HPDE6-E6E7 (cell line): ENCODE measurements around the gene TUBA8.
"Not testable (repeated sequence)": the region's sequence is repeated elsewhere in the genome, so short reads cannot be mapped to it uniquely, and the experiment has no call there.

Source experiments
- DNase-seq: peaks from one replicate; pipeline ENCODE4 v3.0.0; 2011; ENCODE audit warnings: missing footprints; ENCODE audit errors: extremely low spot score

The TUBA8 gene

DNA sequence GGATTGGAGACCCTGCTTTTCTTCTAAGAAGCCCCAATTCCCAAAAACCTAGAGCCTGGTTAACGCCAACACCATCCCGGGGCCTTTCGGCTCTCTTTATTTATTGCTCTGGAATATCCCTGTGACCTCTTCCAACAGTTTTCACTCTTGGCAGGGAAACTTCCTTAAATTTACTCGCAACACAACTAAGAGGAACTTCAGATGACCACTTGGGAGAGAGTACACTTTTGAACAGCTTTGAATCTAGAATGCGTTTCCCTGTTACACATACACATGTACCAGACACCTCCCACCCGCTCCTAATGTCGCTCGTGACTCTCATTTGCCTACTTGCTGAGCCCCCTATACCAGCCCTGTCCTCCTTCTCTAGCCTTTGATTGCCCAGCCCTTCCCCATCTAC, 19.4 kb downstream of the TUBA8 start:
- no peak for DNase-seq

DNA sequence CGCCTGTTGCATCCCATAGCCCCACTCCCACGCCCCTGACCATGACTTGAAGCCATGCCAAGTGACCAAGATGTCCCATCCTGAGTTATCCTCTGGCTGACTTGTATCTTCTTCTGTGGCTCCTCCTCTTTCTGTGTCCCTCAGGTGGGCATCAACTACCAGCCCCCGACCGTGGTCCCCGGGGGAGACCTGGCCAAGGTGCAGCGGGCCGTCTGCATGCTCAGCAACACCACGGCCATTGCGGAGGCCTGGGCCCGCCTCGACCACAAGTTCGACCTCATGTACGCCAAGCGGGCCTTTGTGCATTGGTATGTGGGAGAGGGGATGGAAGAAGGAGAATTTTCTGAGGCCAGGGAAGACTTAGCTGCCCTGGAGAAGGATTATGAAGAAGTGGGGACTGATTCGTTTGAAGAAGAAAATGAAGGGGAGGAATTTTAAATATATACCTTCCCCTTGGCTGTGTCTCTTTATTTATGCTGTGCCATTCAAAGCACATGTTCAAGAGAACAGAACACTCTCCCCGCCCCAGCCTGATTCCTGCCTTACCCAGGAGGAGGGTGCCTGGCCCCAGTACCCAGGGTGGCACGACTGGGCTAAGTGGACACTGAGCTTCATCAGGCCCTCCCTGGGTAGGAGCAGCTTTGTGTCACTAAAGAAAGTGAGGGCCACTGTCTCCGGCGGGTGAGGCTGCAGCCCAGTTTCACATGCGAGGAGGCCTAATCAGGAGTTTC, 20.3 kb downstream of the TUBA8 start:
- DNase-seq, result no peak

DNA sequence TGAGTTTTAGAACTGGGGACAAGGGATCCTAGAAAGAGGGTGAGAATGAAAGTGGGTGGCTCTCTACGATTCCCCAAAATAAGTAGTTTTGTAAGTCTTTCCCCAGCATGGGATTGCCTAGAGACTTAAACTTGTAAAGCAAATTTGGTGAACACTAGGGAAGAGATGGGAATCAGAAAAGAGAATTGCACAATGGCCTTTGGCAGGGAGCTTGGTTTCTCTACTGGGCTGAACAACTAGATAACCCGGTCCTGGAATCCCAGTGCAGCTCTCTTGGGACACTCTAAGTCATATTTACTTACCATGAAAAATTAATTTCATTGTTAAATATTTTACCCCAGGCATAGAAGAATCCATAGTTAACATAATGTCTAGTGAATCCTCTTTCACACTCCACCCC, 22.8 kb downstream of the TUBA8 start:
- DNase-seq, result no peak

DNA sequence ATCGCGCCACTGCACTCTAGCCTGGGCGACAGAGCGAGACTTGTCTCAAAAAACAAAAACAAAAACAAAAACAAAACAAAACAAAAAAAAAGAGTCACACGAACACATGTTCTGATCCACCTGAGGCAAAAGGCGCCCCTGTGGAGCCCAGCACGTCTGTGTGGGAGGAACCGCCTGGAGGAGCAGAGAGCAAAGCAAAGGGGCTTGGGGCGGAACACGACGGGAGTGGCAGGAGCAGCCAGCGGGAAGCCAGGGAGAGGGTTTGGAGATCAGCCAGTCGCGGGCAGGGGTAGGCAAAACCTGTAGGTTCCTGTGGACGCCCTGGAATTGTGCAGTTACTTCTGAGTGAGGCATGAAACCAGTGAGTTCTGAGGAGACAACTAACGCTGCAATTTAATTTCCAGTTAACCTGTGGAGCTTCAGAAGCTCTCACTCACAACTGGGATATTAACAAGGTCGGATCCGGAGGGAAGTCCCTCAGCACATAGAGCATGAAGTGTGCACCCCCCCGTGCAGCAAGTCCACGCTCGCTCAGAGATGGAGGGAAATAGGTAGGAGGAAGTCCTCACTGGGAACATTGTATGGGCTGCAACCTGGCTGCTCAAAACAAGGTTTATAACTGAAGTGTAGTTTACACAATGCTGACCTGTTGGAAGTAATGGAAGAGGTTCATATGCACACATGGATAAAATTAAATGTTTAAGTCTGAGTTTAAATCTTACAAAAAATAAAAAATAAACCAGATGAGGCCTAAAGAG, 26.1 kb downstream of the TUBA8 start:
- DNase-seq, result no peak

DNA sequence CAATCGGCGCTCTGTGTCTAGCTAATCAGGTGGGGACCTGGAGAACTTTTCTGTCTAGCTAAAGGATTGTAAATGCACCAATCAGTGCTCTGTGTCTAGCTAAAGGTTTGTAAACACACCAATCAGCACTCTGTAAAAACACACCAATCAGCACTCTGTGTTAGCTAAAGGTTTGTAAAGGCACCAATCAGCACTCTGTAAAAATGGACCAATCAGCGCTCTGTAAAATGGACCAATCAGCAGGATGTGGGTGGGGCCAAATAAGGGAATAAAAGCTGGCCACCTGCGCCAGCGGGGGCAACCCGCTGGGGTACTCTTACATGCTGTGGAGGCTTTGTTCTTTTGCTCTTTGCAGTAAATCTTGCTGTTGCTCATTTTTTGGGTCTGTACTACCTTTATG, 30.4 kb downstream of the TUBA8 start:
- not testable (repeated sequence) for DNase-seq

DNA sequence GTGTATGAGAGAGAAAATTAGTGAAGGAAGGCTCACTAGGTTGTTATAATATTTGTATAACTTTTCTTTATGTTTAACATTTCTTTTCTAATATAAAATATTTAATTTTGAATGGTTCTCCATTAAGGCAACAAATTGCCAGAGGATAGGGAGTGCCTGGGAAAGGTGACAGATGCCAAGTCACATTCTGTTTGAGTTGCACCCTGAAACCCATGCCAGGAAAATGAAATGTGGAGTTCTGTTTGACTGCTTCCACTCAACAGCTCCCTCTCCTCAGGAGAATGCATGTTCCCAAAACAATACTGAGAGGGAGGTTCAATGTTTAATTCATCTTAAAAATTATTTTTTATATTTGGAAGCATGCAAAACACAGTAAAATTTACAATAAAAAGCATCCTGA, 33.5 kb downstream of the TUBA8 start:
- no peak for DNase-seq

DNA sequence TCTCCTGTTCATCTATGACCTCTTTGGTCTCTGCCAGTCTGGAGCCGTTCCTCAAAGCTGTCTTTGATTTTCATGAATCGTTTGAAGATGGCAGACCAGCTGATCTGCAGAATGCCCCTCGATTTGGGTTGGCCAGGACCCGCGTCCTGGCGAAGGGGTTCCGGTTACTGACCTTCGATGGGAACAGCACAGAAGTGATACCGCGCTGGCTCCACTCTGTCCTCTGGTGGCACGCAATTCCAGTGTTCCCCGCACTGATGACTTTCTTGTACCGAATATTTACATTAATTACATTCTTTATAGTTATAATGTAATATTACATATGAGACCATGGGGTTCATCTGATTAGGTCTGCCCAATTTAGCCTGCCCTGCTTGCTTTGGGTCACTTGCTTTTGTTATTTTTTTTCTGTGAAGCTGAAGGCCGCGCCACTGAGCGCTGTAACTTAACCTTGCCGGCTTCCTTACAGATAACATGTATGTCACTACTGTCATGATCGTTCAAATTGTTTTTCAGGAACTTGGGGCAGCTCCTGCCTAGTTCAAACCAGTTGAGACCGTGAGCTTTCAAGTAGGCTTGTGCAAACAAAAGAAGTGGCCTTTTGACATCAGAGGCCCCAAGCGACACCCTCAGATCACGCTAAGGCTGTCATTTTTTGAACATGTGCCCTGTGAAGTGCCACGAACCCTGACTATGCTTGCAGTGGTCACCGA, 35.2 kb downstream of the TUBA8 start:
- DNase-seq, result no peak

DNA sequence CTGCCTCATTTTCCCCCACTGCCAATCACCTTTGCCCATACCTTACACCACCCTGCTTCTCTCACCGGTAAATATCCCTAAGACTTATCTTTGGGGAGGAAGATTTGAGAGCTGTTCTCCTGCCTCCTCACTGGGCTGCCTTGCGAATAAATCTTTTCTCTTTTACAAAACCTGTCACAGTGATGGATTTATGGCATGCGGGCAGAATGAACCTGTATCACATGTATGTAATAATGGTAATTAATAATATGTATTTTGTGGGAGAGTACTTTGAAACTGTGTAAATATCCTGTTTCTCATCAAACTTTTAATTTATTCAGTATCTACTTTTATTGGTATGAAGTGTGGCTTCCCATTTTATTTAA, 35.8 kb downstream of the TUBA8 start:
- DNase-seq, result no peak

DNA sequence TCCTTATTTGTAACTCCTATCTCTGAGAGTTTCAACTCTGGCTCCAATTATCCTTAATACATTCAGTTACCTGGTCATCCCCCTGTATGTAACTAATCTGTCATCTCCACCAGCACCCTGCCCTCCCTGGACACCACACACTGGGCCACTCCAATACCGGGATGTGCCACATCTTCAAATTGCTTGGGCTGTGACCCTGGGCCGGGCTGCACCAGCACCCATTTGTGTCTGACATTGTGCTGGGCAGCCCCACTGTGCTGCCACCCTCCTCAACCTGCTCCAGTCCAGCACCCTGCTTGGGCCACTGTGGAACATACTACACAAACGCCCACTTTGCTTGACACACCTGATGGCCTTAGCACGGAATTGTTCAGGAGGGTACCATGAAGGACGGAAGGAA, 37.2 kb downstream of the TUBA8 start:
- no peak for DNase-seq

DNA sequence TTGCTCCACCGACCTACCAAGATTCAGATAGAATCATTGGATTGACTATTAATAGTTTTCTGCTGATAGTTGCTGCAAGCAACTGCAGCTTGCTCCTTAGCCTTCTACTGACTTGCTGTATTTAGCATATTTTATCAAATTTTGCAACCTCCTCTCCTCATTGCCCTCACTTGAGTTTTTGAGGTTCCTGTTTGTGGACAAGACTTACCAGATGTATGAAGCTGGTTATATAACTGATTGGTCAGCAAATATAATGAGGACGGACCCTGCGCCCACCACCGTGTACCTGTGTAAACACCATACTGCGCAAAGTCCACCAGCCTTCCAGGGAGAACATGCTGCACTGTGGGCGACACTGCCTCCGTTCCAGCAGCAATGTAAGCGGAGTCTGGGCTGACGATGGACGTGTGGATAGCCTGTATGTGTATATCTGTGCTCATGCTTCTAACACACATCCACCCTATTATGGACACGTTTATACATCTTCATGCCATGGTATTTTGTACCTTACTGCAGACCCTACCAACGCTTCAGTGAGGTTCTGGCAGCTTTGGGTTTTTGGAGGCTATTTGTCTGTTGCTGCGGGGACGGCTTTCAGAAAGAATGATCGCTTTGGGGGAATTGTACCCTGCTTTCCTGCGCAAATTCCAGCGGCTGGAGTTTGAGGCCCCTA, 37.8 kb downstream of the TUBA8 start:
- no peak for DNase-seq

DNA sequence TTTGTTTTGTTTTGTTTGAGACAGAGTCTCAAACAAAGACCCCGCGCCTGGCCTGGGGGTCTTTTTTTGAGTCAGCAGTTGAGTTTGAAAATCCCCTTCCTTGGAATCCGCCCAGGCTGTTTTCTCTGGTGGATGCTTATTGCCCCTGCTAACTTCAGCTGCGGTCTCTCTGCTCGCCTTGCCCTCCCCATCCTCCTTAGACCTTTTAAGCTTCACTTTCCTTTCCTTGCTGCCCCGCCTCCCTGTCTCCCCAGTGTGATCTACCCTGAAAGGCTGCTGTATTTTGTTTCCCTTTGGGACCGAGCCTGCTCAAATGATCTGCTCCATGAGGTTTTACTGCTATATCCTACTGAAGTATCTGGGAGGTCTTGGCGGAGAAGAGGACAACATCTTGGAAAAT, 41.9 kb downstream of the TUBA8 start:
- no peak for DNase-seq

DNA sequence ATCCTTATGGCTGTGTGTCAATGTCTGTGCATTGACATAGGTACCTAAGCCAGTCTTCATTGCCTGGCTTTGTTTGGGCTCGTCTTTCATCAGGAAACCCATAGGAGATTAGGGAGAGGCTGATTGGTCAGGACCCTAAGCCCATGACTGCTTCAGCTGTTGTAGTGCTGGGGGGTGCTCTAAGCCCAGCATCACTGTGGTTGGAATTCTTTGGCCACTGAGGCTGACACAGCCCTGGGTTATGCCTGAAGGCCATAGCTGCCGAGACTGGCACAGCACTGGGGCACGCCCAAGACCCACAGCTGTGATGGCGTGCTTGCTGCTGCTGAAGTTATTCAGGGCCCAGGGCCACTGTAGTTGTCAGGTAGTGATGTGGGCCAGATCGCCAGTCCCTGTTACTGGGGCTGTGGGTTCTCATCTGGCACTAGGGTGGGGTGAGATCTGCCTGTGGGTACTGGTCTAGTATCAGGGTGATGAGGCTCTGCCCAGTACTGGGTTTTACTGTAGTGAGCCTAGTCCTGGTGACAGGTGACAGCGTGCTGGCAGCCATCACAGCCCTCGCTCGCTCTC, 44.3 kb downstream of the TUBA8 start:
- no peak for DNase-seq

DNA sequence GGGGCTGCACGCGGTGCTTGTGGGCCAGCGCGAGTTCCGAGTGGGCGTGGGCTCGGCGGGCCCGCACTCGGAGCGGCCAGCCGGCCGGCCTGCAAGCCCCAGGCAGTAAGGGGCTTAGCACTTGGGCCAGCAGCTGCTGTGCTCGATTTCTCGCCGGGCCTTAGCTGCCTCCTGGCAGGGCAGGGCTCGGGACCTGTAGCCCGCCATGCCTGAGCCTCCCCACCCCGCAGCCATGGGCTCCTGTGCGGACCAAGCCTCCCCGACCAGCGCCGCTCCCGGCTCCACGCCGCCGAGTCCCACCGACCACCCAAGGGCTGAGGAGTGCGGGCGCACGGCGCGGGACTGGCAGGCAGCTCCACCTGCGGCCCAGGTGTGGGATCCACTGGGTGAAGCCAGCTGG, 44.9 kb downstream of the TUBA8 start:
- not testable (repeated sequence) for DNase-seq

DNA sequence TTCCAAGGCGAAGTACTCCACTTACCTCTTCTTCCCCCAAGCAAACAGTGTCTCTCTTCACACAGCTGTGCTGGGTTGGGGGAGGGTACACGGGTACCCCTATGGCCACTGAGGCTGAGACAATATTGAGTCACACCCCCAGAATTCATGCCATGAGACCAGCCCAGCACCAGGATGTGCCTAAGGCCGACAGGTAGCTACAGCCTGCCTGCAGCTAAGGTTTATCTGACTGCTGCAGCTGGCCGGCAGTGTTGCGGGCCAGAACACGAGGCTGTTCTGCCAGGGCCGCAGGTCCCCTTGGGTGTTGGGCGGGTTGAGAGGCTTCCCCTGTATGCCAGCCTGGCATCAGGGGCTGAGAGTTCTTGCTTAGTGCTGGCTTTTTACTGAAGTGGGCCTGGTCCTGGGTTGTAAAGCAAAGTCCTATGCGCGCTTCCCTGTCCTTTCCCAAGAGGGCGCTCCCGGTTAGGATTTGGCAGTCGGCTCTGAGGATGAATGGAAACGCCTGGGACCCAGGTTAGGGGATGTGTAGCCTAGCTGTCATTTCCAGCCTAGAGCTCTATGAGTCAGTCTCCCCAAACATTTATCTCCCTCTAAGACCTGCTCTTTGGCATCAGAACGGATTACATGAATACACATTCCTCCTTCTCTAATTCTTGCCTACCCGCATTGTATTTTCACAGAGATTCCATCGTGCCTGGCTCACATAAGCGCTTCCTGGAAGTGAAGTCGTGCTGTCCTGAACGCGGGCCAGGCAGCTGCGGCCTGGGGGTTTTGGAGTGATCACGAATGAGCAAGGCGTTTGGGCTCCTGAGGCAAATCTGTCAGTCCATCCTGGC, 46.5 kb downstream of the TUBA8 start:
- peak; percentile 22 for DNase-seq

DNA sequence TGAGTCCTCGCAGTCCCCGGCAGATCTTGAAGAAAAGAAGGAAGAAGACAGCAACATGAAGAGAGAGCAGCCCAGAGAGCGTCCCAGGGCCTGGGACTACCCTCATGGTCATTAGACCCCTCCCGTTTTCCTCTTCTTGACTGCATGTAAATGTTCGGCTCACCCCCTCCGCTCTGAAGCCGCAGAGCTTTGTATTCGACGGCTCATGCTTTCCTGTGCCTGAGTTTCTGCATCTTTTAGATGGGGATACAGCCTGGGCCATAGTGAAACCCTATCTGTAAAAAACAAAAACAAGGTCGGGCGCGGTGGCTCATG, 47.1 kb downstream of the TUBA8 start:
- no peak for DNase-seq

DNA sequence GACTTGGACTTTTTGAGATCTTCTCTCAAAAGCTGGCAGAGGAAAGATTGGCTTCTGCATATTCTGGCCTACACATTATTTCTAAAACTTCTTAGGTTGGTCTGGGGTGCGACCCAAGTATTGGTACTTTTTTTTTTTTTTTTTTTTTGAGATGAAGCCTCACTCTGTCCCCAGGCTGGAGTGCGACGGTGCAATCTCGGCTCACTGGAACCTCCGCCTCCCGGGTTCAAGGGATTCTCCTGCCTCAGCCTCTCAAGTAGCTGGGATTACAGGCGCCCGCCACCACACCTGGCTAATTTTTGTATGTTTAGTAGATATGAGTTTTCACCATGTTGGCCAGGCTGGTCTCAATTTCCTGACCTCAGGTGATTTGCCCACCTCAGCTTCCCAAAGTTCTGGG, 50.0 kb downstream of the TUBA8 start:
- DNase-seq, result not testable (repeated sequence)

DNA sequence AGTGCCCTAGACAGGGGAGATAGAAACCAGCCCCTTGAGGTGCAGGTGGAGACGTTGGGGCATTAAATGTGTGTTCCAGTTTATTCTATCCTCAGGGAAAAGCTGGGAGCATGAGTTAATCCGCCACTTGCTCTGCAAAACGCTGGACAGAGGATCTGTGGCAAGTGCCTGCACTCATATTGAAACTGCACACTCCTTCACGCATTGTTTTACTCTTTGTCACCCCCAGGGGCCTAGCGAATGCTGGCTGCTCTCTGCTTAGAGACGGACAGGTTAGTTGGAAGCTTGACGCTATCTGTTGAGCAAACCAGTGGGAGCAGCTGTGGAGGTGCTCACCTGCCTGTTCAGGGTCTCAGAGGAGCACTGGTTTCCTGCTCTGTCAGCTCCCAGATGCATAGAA, 53.2 kb downstream of the TUBA8 start:
- not testable (repeated sequence) for DNase-seq

DNA sequence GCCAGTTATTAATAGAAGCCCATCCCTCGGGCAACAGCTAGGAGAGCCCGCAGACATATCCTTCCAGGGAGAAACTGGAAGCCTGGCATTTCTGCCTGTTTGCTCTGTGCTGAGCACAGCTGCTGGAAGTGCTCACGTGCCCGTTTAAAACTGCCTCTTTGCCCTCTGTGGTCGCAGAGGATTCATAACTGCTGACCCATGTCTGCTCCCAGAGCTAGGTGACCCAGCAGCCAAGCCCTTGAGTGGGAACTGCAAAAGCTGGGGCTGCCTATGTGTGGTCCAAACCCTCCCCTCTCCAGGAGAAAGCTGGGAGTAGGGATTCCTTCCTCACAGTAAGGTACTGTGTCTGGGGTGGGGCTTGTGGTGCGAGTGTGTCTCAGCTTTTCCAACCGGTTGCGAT, 54.0 kb downstream of the TUBA8 start:
- DNase-seq, result not testable (repeated sequence)

DNA sequence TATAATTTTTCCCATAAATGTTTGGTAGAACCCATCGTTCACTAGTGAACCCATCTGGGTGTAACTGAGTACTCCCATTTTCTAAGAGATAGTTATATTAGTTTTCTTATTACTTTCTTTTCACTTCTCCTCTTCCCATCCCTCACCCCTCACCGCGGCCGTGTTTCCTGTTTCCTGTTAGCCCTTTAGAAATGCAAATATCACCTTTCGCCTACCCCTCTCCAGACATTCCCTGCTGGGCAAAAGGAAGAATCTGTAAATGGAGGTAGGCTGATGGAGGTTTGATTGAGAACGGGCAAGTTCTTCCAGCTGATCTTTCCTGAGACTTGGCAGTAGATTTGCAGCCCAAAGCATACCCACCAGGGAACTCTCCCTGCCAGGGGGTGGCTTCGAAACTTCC, 54.7 kb downstream of the TUBA8 start:
- DNase-seq, result not testable (repeated sequence)

DNA sequence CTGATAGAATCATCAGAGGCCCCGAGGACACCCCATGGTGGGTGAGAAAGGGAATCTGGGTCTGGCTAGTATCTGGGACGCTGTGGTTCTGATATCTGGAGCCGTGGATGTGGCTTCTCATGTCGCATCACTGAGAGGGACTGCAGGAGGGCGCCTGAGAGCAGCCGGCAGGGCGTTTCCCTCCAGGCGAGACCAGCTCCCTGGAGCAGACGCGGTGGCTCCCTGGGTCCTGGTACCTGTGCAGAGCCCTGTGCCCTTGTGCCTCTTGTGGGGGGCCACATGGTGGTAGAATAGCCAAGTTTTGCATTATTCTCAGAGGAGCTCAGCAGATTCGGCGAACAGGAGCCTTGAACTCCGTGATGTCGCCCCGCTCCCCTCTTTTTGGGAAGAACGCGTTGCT, 59.7 kb downstream of the TUBA8 start:
- not testable (repeated sequence) for DNase-seq

DNA sequence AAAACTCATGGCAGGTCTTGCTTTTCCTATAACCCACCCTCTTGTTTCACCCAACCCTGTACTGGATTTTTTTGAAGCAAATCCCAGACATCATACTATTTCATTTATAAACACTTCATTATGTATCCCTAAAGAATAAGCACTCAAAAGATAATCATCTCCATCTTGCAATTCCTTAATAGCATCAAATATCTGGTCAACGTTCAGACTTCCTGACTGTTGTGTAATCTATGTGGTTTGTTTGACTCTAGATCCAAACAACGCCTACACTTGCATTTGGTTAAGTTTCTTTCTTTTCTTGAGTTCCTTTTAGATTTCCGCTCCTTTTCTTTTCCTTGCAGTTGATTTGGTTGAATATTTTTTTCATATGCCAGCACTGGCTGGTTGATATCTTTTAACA, 61.6 kb downstream of the TUBA8 start:
- DNase-seq, result not testable (repeated sequence)
